SK-N-DZ (cell line): Measurements from ENCODE around the gene CEP164.
A peak's percentile ranks its signal among the peaks of the same experiment; 100 is the strongest.

Source experiments
- DNase-seq: peaks from one replicate; pipeline ENCODE4 v3.0.0-alpha.2; 2015; ENCODE audit warnings: low spot score

CEP164 gene

GRCh38 chr11:117419482-117420142, 92.0 kb downstream of the CEP164 start:
- DNase-seq = no peak

- DNase-seq = no peak
Measured at GRCh38 chr11:117420143-117420485, 92.5 kb downstream of the CEP164 start.

GRCh38 chr11:117420598-117420997, 92.9 kb downstream of the CEP164 start:
- DNase-seq = no peak

- no peak for DNase-seq
Measured at GRCh38 chr11:117421041-117421440, 93.4 kb downstream of the CEP164 start.

- DNase-seq = no peak
Measured at GRCh38 chr11:117421476-117421875, 93.8 kb downstream of the CEP164 start.

GRCh38 chr11:117423046-117423575, 95.5 kb downstream of the CEP164 start:
- DNase-seq = no peak

GRCh38 chr11:117424781-117425180, 97.1 kb downstream of the CEP164 start:
- DNase-seq = no peak

GRCh38 chr11:117425679-117426296, 98.1 kb downstream of the CEP164 start:
- DNase-seq = no peak

- DNase-seq = peak; percentile 54
Measured at GRCh38 chr11:117426297-117426685, 98.6 kb downstream of the CEP164 start.

GRCh38 chr11:117426941-117427340, 99.3 kb downstream of the CEP164 start:
- no peak for DNase-seq

- DNase-seq = no peak
Measured at GRCh38 chr11:117427356-117427874, 99.8 kb downstream of the CEP164 start.

- no peak for DNase-seq
Measured at GRCh38 chr11:117428186-117428855, 100.7 kb downstream of the CEP164 start.

- DNase-seq = no peak
Measured at GRCh38 chr11:117428856-117429229, 101.2 kb downstream of the CEP164 start.

GRCh38 chr11:117430293-117430955, 102.8 kb downstream of the CEP164 start:
- DNase-seq = no peak

GRCh38 chr11:117431436-117431835, 103.8 kb downstream of the CEP164 start:
- DNase-seq = no peak

- no peak for DNase-seq
Measured at GRCh38 chr11:117433717-117434116, 106.1 kb downstream of the CEP164 start.

GRCh38 chr11:117434481-117434880, 106.8 kb downstream of the CEP164 start:
- DNase-seq = no peak

- no peak for DNase-seq
Measured at GRCh38 chr11:117435326-117435725, 107.7 kb downstream of the CEP164 start.

- DNase-seq = no peak
Measured at GRCh38 chr11:117437041-117437790, 109.6 kb downstream of the CEP164 start.

- DNase-seq = no peak
Measured at GRCh38 chr11:117437791-117438130, 110.1 kb downstream of the CEP164 start.

- no peak for DNase-seq
Measured at GRCh38 chr11:117438371-117439000, 110.8 kb downstream of the CEP164 start.
